LNCaP clone FGC (cell line): ENCODE measurements around the gene ECEL1.
"Not testable (repeated sequence)": the region's sequence is repeated elsewhere in the genome, so short reads cannot be mapped to it uniquely, and the experiment has no call there.

Experiments
- DNase-seq: peaks from one replicate; pipeline ENCODE4 v3.0.0-alpha.2; 2011; ENCODE audit warnings: low read depth
- H3K4me3 ChIP-seq: 2 replicates; pipeline ENCODE4 v1.5.1; 2011; ENCODE audit warnings: mild to moderate bottlenecking, low read depth, low read length, control low read depth
- CTCF ChIP-seq: IDR thresholded peaks from 2 replicates; pipeline ENCODE4 v1.5.1; 2012; ENCODE audit warnings: mild to moderate bottlenecking; ENCODE audit not compliant: control insufficient read depth, insufficient read depth; ENCODE audit errors: extremely low read depth

ECEL1 gene

GRCh38 chr2:232456296-232457120, 31.1 kb downstream of the ECEL1 start:
- H3K4me3 ChIP-seq, result no peak overlapping the region
- TF ChIP-seq CTCF, result no peak
- no peak for DNase-seq

GRCh38 chr2:232455426-232456255, 32.0 kb downstream of the ECEL1 start, which contains the start of gene ALPI:
ALPI (plus strand) TSS chr2:232456153; CDS start chr2:232456200, 47 bp downstream.
- no peak for TF ChIP-seq CTCF
- no peak within 1 kb of the TSS for H3K4me3 ChIP-seq
- DNase-seq, result no peak

- no peak overlapping the region for H3K4me3 ChIP-seq
- no peak for DNase-seq
- TF ChIP-seq CTCF, result no peak
These were observed 33.0 kb downstream of the ECEL1 start for GRCh38 chr2:232454630-232455029.

GRCh38 chr2:232451645-232452044, 36.0 kb downstream of the ECEL1 start:
- H3K4me3 ChIP-seq, DNase-seq: not testable (repeated sequence)

GRCh38 chr2:232449964-232450363, 37.7 kb downstream of the ECEL1 start:
- no peak overlapping the region for H3K4me3 ChIP-seq
- DNase-seq, result no peak
- no peak for TF ChIP-seq CTCF

- TF ChIP-seq CTCF, result no peak
- H3K4me3 ChIP-seq, result no peak overlapping the region
These were observed 39.3 kb downstream of the ECEL1 start for GRCh38 chr2:232448304-232448690.

GRCh38 chr2:232447638-232448303, 39.9 kb downstream of the ECEL1 start:
- TF ChIP-seq CTCF, result no peak
- no peak overlapping the region for H3K4me3 ChIP-seq
- DNase-seq, result no peak

More at GRCh38 chr2:232448304-232448690, 39.3 kb downstream of the ECEL1 start:
- no peak for DNase-seq
